Mucosa of rectum (tissue), 2 donors: ENCODE measurements around the gene SGMS1.
"Not testable (repeated sequence)": the region's sequence is repeated elsewhere in the genome, so short reads cannot be mapped to it uniquely, and the experiment has no call there.

ENCODE experiments used
- H3K27ac ChIP-seq, 2 donors: one replicate each; pipeline ENCODE4 v1.7.0; 2013; ENCODE audit warnings: inconsistent platforms in 2 of 2, low read depth in 2 of 2, low read length in 2 of 2
- H3K27me3 ChIP-seq, 2 donors: one replicate each; pipeline ENCODE4 v1.7.0; 2013; ENCODE audit warnings: low read length in 2 of 2; ENCODE audit not compliant: control insufficient read depth in 2 of 2, insufficient read depth in 2 of 2
- H3K36me3 ChIP-seq, 2 donors: one replicate each; pipeline ENCODE4 v1.7.0; 2013; ENCODE audit warnings: low read length in 2 of 2; ENCODE audit not compliant: control insufficient read depth in 2 of 2, insufficient read depth in 2 of 2
- H3K4me1 ChIP-seq, 2 donors: one replicate each; pipeline ENCODE4 v1.7.0; 2013; ENCODE audit warnings: low read length in 2 of 2, mild to moderate bottlenecking in 1 of 2; ENCODE audit not compliant: control insufficient read depth in 2 of 2, insufficient read depth in 2 of 2
- H3K4me3 ChIP-seq, 2 donors: one replicate each; pipeline ENCODE4 v1.7.0; 2013; ENCODE audit warnings: low read length in 2 of 2
- H3K9ac ChIP-seq, 2 donors: one replicate each; pipeline ENCODE4 v1.7.0; 2013; ENCODE audit warnings: low read length in 2 of 2, low read depth in 1 of 2, mild to moderate bottlenecking in 1 of 2
- H3K9me3 ChIP-seq, 2 donors: one replicate each; pipeline ENCODE4 v1.7.0; 2013; ENCODE audit warnings: low read length in 2 of 2; ENCODE audit not compliant: control insufficient read depth in 2 of 2
- donor health status: healthy.
- donor health status: Normal muscosa, but diverticular disease.

The SGMS1 gene

GRCh38 chr10:50512743-50513416 lies 110.9 kb downstream of the SGMS1 start:
- H3K4me1 ChIP-seq = peaks cover 0 to 7% of the 10 kb centered on the region in 2 donors
- no peak overlapping the region for H3K27ac ChIP-seq
- H3K4me3 ChIP-seq = no peak overlapping the region
- H3K36me3 ChIP-seq = no peaks in the 10 kb centered on the region
- no peaks in the 10 kb centered on the region for H3K9me3 ChIP-seq
- no peaks in the 10 kb centered on the region for H3K27me3 ChIP-seq
- no peak overlapping the region for H3K9ac ChIP-seq

GRCh38 chr10:50512214-50512595 lies 111.6 kb downstream of the SGMS1 start:
- H3K9ac ChIP-seq = no peak overlapping the region
- H3K27me3 ChIP-seq = no peaks in the 10 kb centered on the region
- H3K27ac ChIP-seq = no peak overlapping the region
- H3K9me3 ChIP-seq = no peaks in the 10 kb centered on the region
- H3K4me3 ChIP-seq = no peak overlapping the region
- H3K4me1 ChIP-seq = peaks cover 0 to 7% of the 10 kb centered on the region in 2 donors
- no peaks in the 10 kb centered on the region for H3K36me3 ChIP-seq

DNA sequence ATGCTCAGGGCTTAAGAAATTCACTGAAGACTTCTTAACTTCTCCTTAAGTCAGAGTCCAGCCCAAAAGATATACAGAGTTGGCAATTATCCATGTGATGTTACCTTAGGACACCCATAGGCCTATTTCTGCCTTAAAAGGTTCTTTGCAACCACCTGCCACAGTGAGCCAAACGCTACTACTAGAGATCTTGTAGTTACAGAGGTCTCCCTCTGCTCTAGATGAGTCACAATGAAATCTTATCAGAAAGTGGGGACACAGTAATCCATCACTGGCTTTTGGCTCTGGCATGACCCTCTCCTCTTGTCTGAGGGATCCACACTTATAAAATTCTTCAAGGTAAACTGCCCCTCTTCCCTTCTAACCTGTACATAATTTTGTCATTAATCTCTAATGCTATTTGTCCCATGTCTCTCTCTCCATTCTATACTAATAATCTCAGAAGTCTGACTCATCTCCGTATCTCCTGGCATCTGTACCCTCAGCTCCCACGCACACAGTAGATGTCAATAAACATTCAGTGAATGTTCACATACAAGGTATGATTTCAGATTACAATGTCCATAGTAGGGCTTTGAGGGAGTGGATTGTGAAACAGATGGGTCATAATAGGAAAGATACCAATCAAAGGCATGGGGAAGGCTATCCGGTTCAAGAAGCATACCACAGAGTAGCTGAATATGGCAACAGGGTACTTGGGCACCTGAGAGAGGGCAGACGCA lies 112.1 kb downstream of the SGMS1 start:
- H3K27me3 ChIP-seq = no peaks in the 10 kb centered on the region
- no peak overlapping the region for H3K4me3 ChIP-seq
- H3K27ac ChIP-seq = no peak overlapping the region
- H3K36me3 ChIP-seq = no peaks in the 10 kb centered on the region
- H3K9me3 ChIP-seq = no peaks in the 10 kb centered on the region
- peaks cover 0 to 7% of the 10 kb centered on the region in 2 donors for H3K4me1 ChIP-seq
- H3K9ac ChIP-seq = no peak overlapping the region

DNA sequence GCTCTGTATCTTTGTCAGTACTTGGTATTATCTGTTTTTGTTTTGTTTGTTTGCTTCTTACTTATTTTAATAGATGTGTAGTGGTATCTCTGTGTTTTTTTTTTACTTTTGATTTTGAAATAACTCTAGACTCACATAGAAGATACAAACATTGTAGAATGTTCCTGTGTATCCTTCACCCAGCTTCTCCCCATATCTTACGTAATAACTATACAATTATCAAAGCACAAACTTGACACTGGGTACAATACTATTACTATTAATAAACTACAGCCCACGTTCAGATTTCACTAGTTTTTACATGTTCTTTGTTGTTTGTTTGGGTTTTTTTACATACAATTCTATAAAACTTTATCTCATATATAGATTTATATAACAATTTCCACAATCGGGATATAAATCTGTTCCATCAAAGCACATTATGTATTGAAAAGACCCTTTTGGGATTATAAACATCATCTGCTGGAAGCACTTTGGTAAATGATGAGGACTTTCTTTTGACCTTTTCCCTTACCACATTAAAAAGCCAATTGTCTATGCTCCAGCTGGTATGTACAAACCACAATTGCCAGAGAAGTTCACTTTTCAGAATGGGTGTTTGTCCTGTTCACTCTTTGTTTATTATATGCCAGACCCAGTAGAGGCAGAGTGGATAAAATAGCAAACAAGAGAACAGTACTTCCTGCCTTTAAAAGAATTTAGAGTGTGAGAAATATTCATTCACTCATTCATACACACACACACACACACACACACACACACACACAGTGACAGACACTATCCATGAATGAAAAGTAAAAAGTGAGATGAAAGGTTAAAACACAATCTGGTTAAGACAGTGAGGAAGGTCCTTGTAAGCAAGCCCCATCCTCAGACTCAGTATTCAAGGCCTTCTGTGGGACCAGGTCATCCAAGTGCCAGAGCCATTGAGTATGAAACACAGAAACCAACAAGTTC lies 113.0 kb downstream of the SGMS1 start:
- Histone ChIP-seq H3K36me3 (no peaks in the 10 kb centered on the region), H3K27ac (no peak overlapping the region), H3K9ac (no peak overlapping the region), H3K9me3 (no peaks in the 10 kb centered on the region), H3K27me3 (no peaks in the 10 kb centered on the region), H3K4me1 (peaks cover 0 to 7% of the 10 kb centered on the region in 2 donors), H3K4me3 (no peak overlapping the region)

DNA sequence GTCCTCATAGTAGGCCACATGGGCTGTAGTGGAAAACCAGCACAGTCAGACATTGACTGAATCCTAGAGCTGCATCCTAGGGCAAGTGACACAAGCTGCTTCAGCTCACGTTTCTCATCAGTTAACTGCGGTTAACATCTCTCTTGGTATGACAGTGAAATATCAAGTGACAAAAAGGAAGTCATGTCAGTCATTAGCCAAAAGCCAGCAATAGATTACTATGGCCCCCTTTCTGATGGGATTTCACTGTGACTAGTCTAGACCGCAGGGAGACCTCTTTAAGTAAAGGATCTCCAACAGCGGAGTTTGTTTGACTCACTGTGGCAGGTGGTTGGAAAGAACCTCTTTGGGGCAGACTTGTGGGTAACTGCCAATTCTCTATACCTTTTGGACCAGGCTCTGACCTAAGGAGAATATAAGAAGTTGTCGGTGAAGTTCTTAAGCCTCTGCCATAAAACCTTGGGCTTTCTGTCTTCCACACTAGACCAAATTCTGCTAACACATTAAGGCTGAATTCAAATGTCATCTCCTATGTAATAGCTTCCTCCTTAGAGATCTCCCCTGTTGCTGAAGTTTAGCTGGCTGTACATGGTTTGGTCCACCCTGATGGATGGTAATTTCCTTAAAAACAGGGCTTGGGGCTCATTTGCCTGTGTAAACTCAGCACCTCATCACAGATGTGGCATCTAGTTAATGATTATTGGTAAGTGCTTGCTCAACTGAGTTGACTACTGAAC lies 115.3 kb downstream of the SGMS1 start:
- Histone ChIP-seq H3K4me1 (peaks cover 0 to 7% of the 10 kb centered on the region in 2 donors), H3K36me3 (no peaks in the 10 kb centered on the region), H3K9me3 (no peaks in the 10 kb centered on the region), H3K27me3 (no peaks in the 10 kb centered on the region), H3K4me3 (no peak overlapping the region), H3K27ac (no peak overlapping the region), H3K9ac (no peak overlapping the region)

GRCh38 chr10:50506861-50507573 lies 116.7 kb downstream of the SGMS1 start:
- Histone ChIP-seq H3K4me3 (no peak overlapping the region), H3K4me1 (peaks cover 0 to 7% of the 10 kb centered on the region in 2 donors), H3K27me3 (no peaks in the 10 kb centered on the region), H3K27ac (no peak overlapping the region), H3K36me3 (no peaks in the 10 kb centered on the region), H3K9ac (no peak overlapping the region), H3K9me3 (no peaks in the 10 kb centered on the region)

DNA sequence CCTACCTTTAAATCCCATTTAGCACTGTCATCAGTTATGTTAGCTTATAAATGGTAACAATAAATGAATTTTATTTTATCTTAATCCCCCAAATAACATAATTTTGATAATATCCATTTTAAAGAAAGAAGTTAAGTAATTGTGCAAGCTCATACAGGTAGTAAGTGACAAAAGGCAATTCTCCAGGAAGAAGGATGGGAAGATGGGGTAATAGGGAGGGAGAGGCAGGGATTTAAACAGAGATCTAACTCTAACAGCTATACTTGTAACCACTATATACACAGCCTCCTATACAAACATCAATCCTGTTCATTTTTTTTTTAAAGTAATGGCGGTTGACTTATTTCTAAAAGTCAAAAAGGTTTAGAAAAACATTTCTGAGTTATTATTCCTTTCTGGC lies 119.4 kb downstream of the SGMS1 start:
- H3K36me3 ChIP-seq = no peaks in the 10 kb centered on the region
- H3K9ac ChIP-seq = no peak overlapping the region
- H3K4me1 ChIP-seq = peaks cover 0 to 7% of the 10 kb centered on the region in 2 donors
- H3K27me3 ChIP-seq = no peaks in the 10 kb centered on the region
- no peak overlapping the region for H3K4me3 ChIP-seq
- no peak overlapping the region for H3K27ac ChIP-seq
- H3K9me3 ChIP-seq = no peaks in the 10 kb centered on the region

- no peak overlapping the region for H3K27ac ChIP-seq
- H3K9ac ChIP-seq = no peak overlapping the region
- H3K4me3 ChIP-seq = no peak overlapping the region
- H3K4me1 ChIP-seq = peaks cover 0 to 7% of the 10 kb centered on the region in 2 donors
- no peaks in the 10 kb centered on the region for H3K36me3 ChIP-seq
- H3K9me3 ChIP-seq = no peaks in the 10 kb centered on the region
- H3K27me3 ChIP-seq = no peaks in the 10 kb centered on the region
Observed at GRCh38 chr10:50503661-50504320, 120.0 kb downstream of the SGMS1 start.

DNA sequence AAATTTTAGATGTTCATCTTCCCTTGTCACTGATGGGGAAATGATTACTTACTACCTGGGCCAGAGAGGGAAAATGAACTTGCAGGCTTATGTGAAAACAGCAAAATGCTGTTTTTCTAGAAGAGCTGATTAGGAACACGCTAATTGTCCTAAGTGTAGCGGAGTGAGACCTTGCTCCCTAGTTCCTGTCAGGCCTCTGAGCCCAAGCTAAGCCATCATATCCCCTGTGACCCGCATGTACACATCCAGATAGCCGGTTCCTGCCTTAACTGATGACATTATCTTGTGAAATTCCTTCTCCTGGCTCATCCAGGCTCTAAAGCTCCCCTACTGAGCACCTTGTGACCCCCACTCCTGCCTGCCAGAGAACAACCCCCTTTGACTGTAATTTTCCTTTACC lies 120.6 kb downstream of the SGMS1 start:
- H3K36me3 ChIP-seq, H3K9me3 ChIP-seq, H3K4me3 ChIP-seq, H3K4me1 ChIP-seq, H3K27me3 ChIP-seq, H3K27ac ChIP-seq, H3K9ac ChIP-seq: not testable (repeated sequence)
